ENCODE results near the gene FSCB.

- TF ChIP-seq CTCF (IDR thresholded peaks at IDR 0.05; ENCODE audit: low read depth, low read length, poor library complexity, severe bottlenecking) (no peak), EZH2phosphoT487 (IDR thresholded peaks at IDR 0.05; ENCODE audit: borderline replicate concordance, low read length) (no peak)
Observed at GRCh38 chr14:44529026-44529425, 21.9 kb upstream of the FSCB start.
